HFFc6 (cell line): ENCODE results near the gene RHOJ. TPM values are rescaled to one million over a fixed set of nuclear protein-coding genes. Genes with fewer than 3 reads are reported as not detected.
"Not testable (repeated sequence)": the region's sequence is repeated elsewhere in the genome, so short reads cannot be mapped to it uniquely, and the experiment has no call there.

Experiments used
- DNase-seq: peaks from one replicate; pipeline ENCODE4 v3.0.0-alpha.2; 2018
- H3K27ac Mint-ChIP-seq: 2 replicates; pipeline ENCODE4 v1.8.0; 2020; ENCODE audit warnings: mild to moderate bottlenecking, mixed read lengths
- H3K27me3 Mint-ChIP-seq: 2 replicates; pipeline ENCODE4 v1.8.0; 2021; ENCODE audit warnings: mild to moderate bottlenecking, moderate library complexity, mixed read lengths; ENCODE audit not compliant: insufficient read depth
- H3K36me3 Mint-ChIP-seq: 2 replicates; pipeline ENCODE4 v1.8.0; 2021; ENCODE audit warnings: low read depth, mixed read lengths
- H3K4me1 Mint-ChIP-seq: 2 replicates; pipeline ENCODE4 v1.8.0; 2020; ENCODE audit warnings: low read depth, mixed read lengths
- H3K4me3 Mint-ChIP-seq: 2 replicates; pipeline ENCODE4 v1.8.0; 2020; ENCODE audit warnings: mild to moderate bottlenecking, moderate library complexity, mixed read lengths
- H3K9me3 Mint-ChIP-seq: 2 replicates; pipeline ENCODE4 v1.8.0; 2020; ENCODE audit warnings: mild to moderate bottlenecking, mixed read lengths
- CTCF ChIP-seq: fragments of 200-600 bp; sonication (generic); IDR thresholded peaks from 2 replicates; pipeline ENCODE4 v1.5.0; 2021; ENCODE audit warnings: antibody characterized with exemption, mild to moderate bottlenecking
- long read RNA-seq: library from polyadenylated mRNA; unstranded; transcript quantifications from one replicate; pipeline ENCODE4 v2.0.0, GENCODE V29; 2019
- total RNA-seq, 6 experiments: library from RNA; stranded (reverse); fragmentation: NEBNext Ultra II Directional; extraction: Animal tissue kit (Norgen Biotek cat#: 25700); gene quantifications; 2 replicates in 1 of 6; 3 replicates in 5 of 6; pipeline ENCODE4 v1.2.3, GENCODE V29; 2021

RHOJ gene
- total RNA-seq = 1 to 10 TPM; 6.1 to 8.3 (median 7.1) TPM
- long read RNA-seq, partial matches to known transcripts = 1 of 2 reads
- long read RNA-seq, other reads (novel, unspliced or antisense) = 1 of 2 reads

- Mint-ChIP-seq H3K4me3 (no peak within 1 kb of the TSS), H3K27ac (no peak within 1 kb of the TSS), H3K27me3 (no peaks in the 10 kb centered on the region; the same call in 1 of the 2 replicates), H3K4me1 (peaks cover 10% of the 10 kb centered on the region), H3K9me3 (no peaks in the 10 kb centered on the region), H3K36me3 (no peaks in the 10 kb centered on the region)
- no peak for DNase-seq
- TF ChIP-seq CTCF = peak; percentile 5; the same call in 1 of the 2 replicates
Measured at GRCh38 chr14:63204407-63205043, at the start of gene RHOJ. TSS of gene RHOJ (plus strand) at chr14:63204443. CDS start at chr14:63204870, 427 bp downstream.

GRCh38 chr14:63155511-63156185, 48.6 kb upstream of the RHOJ start:
- Mint-ChIP-seq H3K4me3 (no peak overlapping the region), H3K27ac (no peak overlapping the region), H3K27me3 (peaks cover 2% of the 10 kb centered on the region; the same call in 1 of the 2 replicates), H3K9me3 (no peaks in the 10 kb centered on the region; the same call in 1 of the 2 replicates), H3K36me3 (no peaks in the 10 kb centered on the region), H3K4me1 (peaks cover 6% of the 10 kb centered on the region; the same call in 1 of the 2 replicates)
- no peak for TF ChIP-seq CTCF
- DNase-seq = no peak

GRCh38 chr14:63157195-63157594, 47.0 kb upstream of the RHOJ start:
- TF ChIP-seq CTCF = no peak
- Mint-ChIP-seq H3K36me3 (no peaks in the 10 kb centered on the region), H3K4me1 (peaks cover 6% of the 10 kb centered on the region; the same call in 1 of the 2 replicates), H3K4me3 (no peak overlapping the region), H3K9me3 (peaks cover 5% of the 10 kb centered on the region; the same call in 1 of the 2 replicates), H3K27me3 (peaks cover 2% of the 10 kb centered on the region; the same call in 1 of the 2 replicates), H3K27ac (no peak overlapping the region)
- no peak for DNase-seq

- H3K27ac Mint-ChIP-seq = no peak overlapping the region
- DNase-seq = no peak
- no peak for TF ChIP-seq CTCF
- H3K27me3 Mint-ChIP-seq = peaks cover 2% of the 10 kb centered on the region
- peaks cover 15% of the 10 kb centered on the region for H3K9me3 Mint-ChIP-seq
- no peaks in the 10 kb centered on the region for H3K36me3 Mint-ChIP-seq
- no peak overlapping the region for H3K4me3 Mint-ChIP-seq
- H3K4me1 Mint-ChIP-seq = no peaks in the 10 kb centered on the region
Measured at GRCh38 chr14:63163306-63163705, 40.9 kb upstream of the RHOJ start.

- no peak overlapping the region for H3K27ac Mint-ChIP-seq
- H3K4me3 Mint-ChIP-seq = no peak overlapping the region
- no peaks in the 10 kb centered on the region for H3K4me1 Mint-ChIP-seq
- no peak for TF ChIP-seq CTCF
- no peak for DNase-seq
- H3K36me3 Mint-ChIP-seq = no peaks in the 10 kb centered on the region
- peaks cover 15% of the 10 kb centered on the region for H3K9me3 Mint-ChIP-seq
- peaks cover 2% of the 10 kb centered on the region for H3K27me3 Mint-ChIP-seq
Measured at GRCh38 chr14:63164108-63164683, 40.0 kb upstream of the RHOJ start.

GRCh38 chr14:63165267-63165666, 39.0 kb upstream of the RHOJ start:
- not testable (repeated sequence) for H3K4me3 Mint-ChIP-seq, H3K27me3 Mint-ChIP-seq, H3K36me3 Mint-ChIP-seq, DNase-seq, H3K27ac Mint-ChIP-seq, H3K4me1 Mint-ChIP-seq
- H3K9me3 Mint-ChIP-seq = peaks cover 15% of the 10 kb centered on the region
